ENCODE results near the gene RNF13. TPM values are rescaled to one million over a fixed set of nuclear protein-coding genes. Genes with fewer than 3 reads are reported as not detected.

The RNF13 gene
- total RNA-seq, 3 donors from 2014 or later, result 95.0 to 142 (median 114) TPM

- no peaks in the 10 kb centered on the region for H3K4me1 ChIP-seq
- no peak for TF ChIP-seq CTCF (IDR thresholded peaks at IDR 0.05)
- TF ChIP-seq POLR2A (IDR thresholded peaks at IDR 0.05), result no peak
- no peak for TF ChIP-seq POLR2AphosphoS5 (IDR thresholded peaks at IDR 0.05)
- no peaks in the 10 kb centered on the region for H3K36me3 ChIP-seq
- H3K4me3 ChIP-seq, result no peak overlapping the region
- H3K9me3 ChIP-seq, result peaks cover 10 to 19% of the 10 kb centered on the region in 2 donors
- DNase-seq (ENCODE audit: low spot score in 2 of 2), result no peak
- H3K27me3 ChIP-seq, result no peaks in the 10 kb centered on the region
- intact Hi-C loops (cut with DNase I; ENCODE audit: low total_unique reads), result no loop called here
- no peak overlapping the region for H3K27ac ChIP-seq
Observed at GRCh38 chr3:149871855-149872254, 58.8 kb downstream of the RNF13 start.

- Histone ChIP-seq H3K9me3 (peaks cover 4 to 13% of the 10 kb centered on the region in 2 donors), H3K4me3 (no peak overlapping the region), H3K27me3 (no peaks in the 10 kb centered on the region), H3K27ac (no peak overlapping the region), H3K4me1 (no peaks in the 10 kb centered on the region), H3K36me3 (no peaks in the 10 kb centered on the region)
- no peak for DNase-seq (ENCODE audit: low spot score in 2 of 2)
- TF ChIP-seq CTCF (IDR thresholded peaks at IDR 0.05), result no peak
- no peak for TF ChIP-seq POLR2AphosphoS5 (IDR thresholded peaks at IDR 0.05)
- intact Hi-C loops (cut with DNase I; ENCODE audit: low total_unique reads), result no loop called here
Observed at GRCh38 chr3:149872589-149872988, 59.6 kb downstream of the RNF13 start.

- no peaks in the 10 kb centered on the region for H3K27me3 ChIP-seq
- intact Hi-C loops (cut with DNase I; ENCODE audit: low total_unique reads), result no loop called here
- TF ChIP-seq POLR2AphosphoS5 (IDR thresholded peaks at IDR 0.05) (no peak), CTCF (IDR thresholded peaks at IDR 0.05) (no peak), POLR2A (IDR thresholded peaks at IDR 0.05) (no peak)
- H3K4me1 ChIP-seq, result no peaks in the 10 kb centered on the region
- DNase-seq (ENCODE audit: low spot score in 2 of 2), result no peak
- no peaks in the 10 kb centered on the region for H3K36me3 ChIP-seq
- no peak overlapping the region for H3K4me3 ChIP-seq
- H3K27ac ChIP-seq, result no peak overlapping the region
- no peaks in the 10 kb centered on the region for H3K9me3 ChIP-seq
Observed at GRCh38 chr3:149877668-149878067, 64.7 kb downstream of the RNF13 start.

- no peaks in the 10 kb centered on the region for H3K4me1 ChIP-seq
- H3K9me3 ChIP-seq, result no peaks in the 10 kb centered on the region
Observed at GRCh38 chr3:149879872-149880271, 66.9 kb downstream of the RNF13 start.

GRCh38 chr3:149881879-149882278, 68.9 kb downstream of the RNF13 start:
- TF ChIP-seq POLR2AphosphoS5 (IDR thresholded peaks at IDR 0.05) (no peak), CTCF (IDR thresholded peaks at IDR 0.05) (no peak), POLR2A (IDR thresholded peaks at IDR 0.05) (no peak)
- Histone ChIP-seq H3K36me3 (no peaks in the 10 kb centered on the region), H3K9me3 (no peaks in the 10 kb centered on the region), H3K4me1 (no peaks in the 10 kb centered on the region), H3K4me3 (no peak overlapping the region), H3K27me3 (no peaks in the 10 kb centered on the region), H3K27ac (no peak overlapping the region)
- intact Hi-C loops (cut with DNase I; ENCODE audit: low total_unique reads), result no loop called here
- DNase-seq (ENCODE audit: low spot score in 2 of 2), result no peak

More at GRCh38 chr3:149879872-149880271, 66.9 kb downstream of the RNF13 start:
- TF ChIP-seq POLR2AphosphoS5 (IDR thresholded peaks at IDR 0.05) (no peak), CTCF (IDR thresholded peaks at IDR 0.05) (peak in 1 of 3 donors; percentile 23), POLR2A (IDR thresholded peaks at IDR 0.05) (no peak)
- Histone ChIP-seq H3K36me3 (no peaks in the 10 kb centered on the region), H3K4me3 (no peak overlapping the region), H3K27ac (no peak overlapping the region), H3K27me3 (no peaks in the 10 kb centered on the region)
- DNase-seq (ENCODE audit: low spot score in 2 of 2), result no peak
- intact Hi-C loops (cut with DNase I; ENCODE audit: low total_unique reads), result no loop called here

All from breast epithelium (tissue), 4 donors.